ENCODE results near the gene OTOP1. TPM values are rescaled to one million over a fixed set of nuclear protein-coding genes. Genes with fewer than 3 reads are reported as not detected.
A peak's percentile ranks its signal among the peaks of the same experiment; 100 is the strongest.
"Not testable (repeated sequence)": the region's sequence is repeated elsewhere in the genome, so short reads cannot be mapped to it uniquely, and the experiment has no call there.

The OTOP1 gene
- total RNA-seq, 1 donor from 2014 or later, result not detected

- Histone ChIP-seq H3K4me3 (ENCODE audit: low read depth, low read length) (no peak overlapping the region), H3K36me3 (ENCODE audit: control insufficient read depth, insufficient read depth, low read length) (no peaks in the 10 kb centered on the region), H3K27me3 (ENCODE audit: control insufficient read depth, insufficient read depth, low read length) (no peaks in the 10 kb centered on the region)
- TF ChIP-seq CTCF (IDR thresholded peaks at IDR 0.05; ENCODE audit: insufficient read depth, low read length, severe bottlenecking), result no peak
- FAIRE-seq (no peak), DNase-seq (ENCODE audit: low read depth) (no peak)
Observed at GRCh38 chr4:4185528-4185927, 41.2 kb downstream of the OTOP1 start.

GRCh38 chr4:4182835-4183568, 43.7 kb downstream of the OTOP1 start:
- H3K36me3 ChIP-seq (ENCODE audit: control insufficient read depth, insufficient read depth, low read length), result no peaks in the 10 kb centered on the region
- peak; percentile 81 for TF ChIP-seq CTCF (IDR thresholded peaks at IDR 0.05; ENCODE audit: insufficient read depth, low read length, severe bottlenecking)
- peak; percentile 32 for FAIRE-seq
- no peak for DNase-seq (ENCODE audit: low read depth)
- H3K27me3 ChIP-seq (ENCODE audit: control insufficient read depth, insufficient read depth, low read length), result no peaks in the 10 kb centered on the region
- no peak overlapping the region for H3K4me3 ChIP-seq (ENCODE audit: low read depth, low read length)

GRCh38 chr4:4170596-4171150, 56.1 kb downstream of the OTOP1 start:
- FAIRE-seq (no peak), DNase-seq (ENCODE audit: low read depth) (no peak)
- no peaks in the 10 kb centered on the region for H3K27me3 ChIP-seq (ENCODE audit: control insufficient read depth, insufficient read depth, low read length)
- no peak for TF ChIP-seq CTCF (IDR thresholded peaks at IDR 0.05; ENCODE audit: insufficient read depth, low read length, severe bottlenecking)
- no peak overlapping the region for H3K4me3 ChIP-seq (ENCODE audit: low read depth, low read length)
- H3K36me3 ChIP-seq (ENCODE audit: control insufficient read depth, insufficient read depth, low read length), result no peaks in the 10 kb centered on the region

- not testable (repeated sequence) for H3K36me3 ChIP-seq (ENCODE audit: control insufficient read depth, insufficient read depth, low read length); DNase-seq (ENCODE audit: low read depth); FAIRE-seq; H3K4me3 ChIP-seq (ENCODE audit: low read depth, low read length); H3K27me3 ChIP-seq (ENCODE audit: control insufficient read depth, insufficient read depth, low read length)
Observed at GRCh38 chr4:4167981-4168780, 58.5 kb downstream of the OTOP1 start.

GRCh38 chr4:4166986-4167385, 59.7 kb downstream of the OTOP1 start:
- not testable (repeated sequence) for H3K27me3 ChIP-seq (ENCODE audit: control insufficient read depth, insufficient read depth, low read length); H3K36me3 ChIP-seq (ENCODE audit: control insufficient read depth, insufficient read depth, low read length); FAIRE-seq; H3K4me3 ChIP-seq (ENCODE audit: low read depth, low read length)
- DNase-seq (ENCODE audit: low read depth), result peak; percentile 23

- DNase-seq (ENCODE audit: low read depth); H3K4me3 ChIP-seq (ENCODE audit: low read depth, low read length); H3K36me3 ChIP-seq (ENCODE audit: control insufficient read depth, insufficient read depth, low read length); H3K27me3 ChIP-seq (ENCODE audit: control insufficient read depth, insufficient read depth, low read length); FAIRE-seq: not testable (repeated sequence)
Observed at GRCh38 chr4:4165701-4166392, 60.9 kb downstream of the OTOP1 start.

GRCh38 chr4:4164532-4165173, 62.1 kb downstream of the OTOP1 start:
- not testable (repeated sequence) for H3K4me3 ChIP-seq (ENCODE audit: low read depth, low read length); H3K36me3 ChIP-seq (ENCODE audit: control insufficient read depth, insufficient read depth, low read length); H3K27me3 ChIP-seq (ENCODE audit: control insufficient read depth, insufficient read depth, low read length); DNase-seq (ENCODE audit: low read depth); FAIRE-seq

- H3K4me3 ChIP-seq (ENCODE audit: low read depth, low read length); H3K27me3 ChIP-seq (ENCODE audit: control insufficient read depth, insufficient read depth, low read length); H3K36me3 ChIP-seq (ENCODE audit: control insufficient read depth, insufficient read depth, low read length); FAIRE-seq: not testable (repeated sequence)
- peak; percentile 10 for DNase-seq (ENCODE audit: low read depth)
Observed at GRCh38 chr4:4162186-4162585, 64.5 kb downstream of the OTOP1 start.

- H3K4me3 ChIP-seq (ENCODE audit: low read depth, low read length); H3K36me3 ChIP-seq (ENCODE audit: control insufficient read depth, insufficient read depth, low read length); FAIRE-seq; H3K27me3 ChIP-seq (ENCODE audit: control insufficient read depth, insufficient read depth, low read length): not testable (repeated sequence)
- DNase-seq (ENCODE audit: low read depth), result peak; percentile 61
Observed at GRCh38 chr4:4160956-4161665, 65.6 kb downstream of the OTOP1 start.

Data from bronchial epithelial cell (primary cell).